Cardiac muscle cell (in vitro differentiated cells and primary cell): ENCODE measurements around the gene RFX1. TPM values are rescaled to one million over a fixed set of nuclear protein-coding genes. Genes with fewer than 3 reads are reported as not detected.

Source experiments
- DNase-seq, 2 donors: peaks; one replicate each; pipeline versions ENCODE4 v3.0.0 to v3.0.0-alpha.2; 2010 to 2017; ENCODE audit warnings: low read depth in 1 of 2, low spot score in 1 of 2
- H3K27ac ChIP-seq: fragments of 200-600 bp; sonication (generic); 2 replicates; pipeline ENCODE4 v1.5.1; 2016
- H3K27me3 ChIP-seq: fragments of 200-600 bp; sonication (generic); 2 replicates; pipeline ENCODE4 v1.6.0; 2016; ENCODE audit warnings: control low read depth
- H3K36me3 ChIP-seq: fragments of 200-600 bp; sonication (generic); 2 replicates; pipeline ENCODE4 v1.5.1; 2016; ENCODE audit warnings: control low read depth
- H3K4me1 ChIP-seq: fragments of 200-600 bp; sonication (generic); 2 replicates; pipeline ENCODE4 v1.8.1; 2017; ENCODE audit warnings: low read depth, mild to moderate bottlenecking, mixed run types
- H3K4me3 ChIP-seq: fragments of 200-600 bp; sonication (generic); 2 replicates; pipeline ENCODE4 v1.5.1; 2016; ENCODE audit warnings: mild to moderate bottlenecking
- H3K9me3 ChIP-seq: fragments of 200-600 bp; sonication (generic); 2 replicates; pipeline ENCODE4 v1.5.1; 2017; ENCODE audit warnings: low read depth, mild to moderate bottlenecking, control low read depth
- polyA plus RNA-seq: library from polyadenylated mRNA; unstranded; fragments of >200 nt; fragmentation: Nextera tagmentation; extraction: Ambion mirVana; gene quantifications from 2 replicates; pipeline ENCODE4 v1.2.1, GENCODE V29; 2016
- total RNA-seq: library from RNA; depleted of rRNA; stranded (reverse); fragments of >200 nt; gene quantifications from 2 replicates; pipeline ENCODE4 v1.2.3, GENCODE V29; 2016
- TF ChIP-seq, protein P1 (sequence below): IDR thresholded peaks from 2 replicates; pipeline ENCODE4 v1.5.1; 2012; ENCODE audit warnings: low read depth, mild to moderate bottlenecking, low read length

Gene RFX1
- total and polyA plus RNA-seq, 2 experiments from 2014 or later, result 3.3 to 8.9 TPM

DNA sequence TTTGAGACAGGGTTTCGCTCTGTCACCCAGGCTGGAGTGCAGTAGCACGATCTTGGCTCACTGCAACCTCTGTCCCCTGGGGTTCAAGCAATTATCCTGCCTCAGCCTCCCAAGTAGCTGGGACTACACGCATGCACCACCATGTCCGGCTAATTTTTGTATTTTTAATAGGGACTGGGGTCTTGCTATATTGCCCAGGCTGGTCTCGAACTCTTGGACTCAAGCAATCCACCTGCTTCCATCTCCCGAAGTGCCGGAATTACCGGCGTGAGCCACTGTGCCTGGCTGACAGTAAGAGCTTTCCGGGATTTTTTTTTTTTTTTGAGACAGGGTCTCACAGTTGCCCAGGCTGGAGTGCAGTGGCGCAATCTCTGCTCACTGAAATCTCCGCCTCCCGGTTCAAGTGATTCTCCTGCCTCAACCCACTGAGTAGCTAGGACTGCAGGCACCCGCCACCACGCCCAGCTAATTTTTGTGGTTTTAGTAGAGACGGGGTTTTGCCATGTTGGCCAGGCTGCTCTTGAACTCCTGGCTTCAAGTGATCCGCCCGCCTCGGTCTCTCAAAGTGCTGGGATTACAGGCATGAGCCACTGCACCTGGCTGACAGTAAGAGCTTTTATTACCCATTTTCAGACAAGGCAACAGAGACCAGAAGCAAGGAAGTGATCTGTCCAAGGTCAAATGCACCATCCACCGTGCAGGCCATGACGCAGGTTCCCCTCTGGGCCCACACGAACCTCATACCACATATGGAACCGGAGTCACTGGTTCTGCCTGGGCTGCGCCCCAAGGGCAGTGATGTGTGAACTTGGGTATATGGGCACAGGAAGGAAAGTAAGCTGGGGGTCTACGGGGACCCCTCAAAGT, 21.0 kb downstream of the RFX1 start:
- DNase-seq, result no peak
- peaks cover 13% of the 10 kb centered on the region for H3K4me1 ChIP-seq

DNA sequence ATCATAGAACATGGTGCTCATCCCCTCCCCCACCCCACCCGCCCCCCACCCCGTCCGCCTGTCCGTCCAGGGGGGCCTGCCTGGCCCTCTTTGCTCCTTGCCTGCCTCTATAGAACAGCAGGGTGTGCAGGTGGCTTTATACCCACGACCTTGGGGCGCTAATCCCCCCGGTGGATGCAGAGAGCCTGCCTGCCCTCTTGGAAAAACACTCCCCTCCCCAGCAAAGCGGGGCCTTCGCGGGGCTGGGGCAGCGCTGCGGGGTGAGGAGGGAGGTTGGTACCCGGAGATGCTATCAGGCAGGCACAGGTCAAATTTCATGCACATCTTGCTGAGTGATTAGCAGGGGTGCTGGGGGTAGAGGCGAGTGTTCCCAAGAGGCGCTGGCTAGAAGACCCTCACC, 21.9 kb downstream of the RFX1 start:
- Histone ChIP-seq H3K4me3 (no peak overlapping the region), H3K4me1 (peaks cover 18% of the 10 kb centered on the region), H3K27me3 (no peaks in the 10 kb centered on the region), H3K36me3 (no peaks in the 10 kb centered on the region), H3K9me3 (no peaks in the 10 kb centered on the region), H3K27ac (no peak overlapping the region)
- TF ChIP-seq, protein P1, sequence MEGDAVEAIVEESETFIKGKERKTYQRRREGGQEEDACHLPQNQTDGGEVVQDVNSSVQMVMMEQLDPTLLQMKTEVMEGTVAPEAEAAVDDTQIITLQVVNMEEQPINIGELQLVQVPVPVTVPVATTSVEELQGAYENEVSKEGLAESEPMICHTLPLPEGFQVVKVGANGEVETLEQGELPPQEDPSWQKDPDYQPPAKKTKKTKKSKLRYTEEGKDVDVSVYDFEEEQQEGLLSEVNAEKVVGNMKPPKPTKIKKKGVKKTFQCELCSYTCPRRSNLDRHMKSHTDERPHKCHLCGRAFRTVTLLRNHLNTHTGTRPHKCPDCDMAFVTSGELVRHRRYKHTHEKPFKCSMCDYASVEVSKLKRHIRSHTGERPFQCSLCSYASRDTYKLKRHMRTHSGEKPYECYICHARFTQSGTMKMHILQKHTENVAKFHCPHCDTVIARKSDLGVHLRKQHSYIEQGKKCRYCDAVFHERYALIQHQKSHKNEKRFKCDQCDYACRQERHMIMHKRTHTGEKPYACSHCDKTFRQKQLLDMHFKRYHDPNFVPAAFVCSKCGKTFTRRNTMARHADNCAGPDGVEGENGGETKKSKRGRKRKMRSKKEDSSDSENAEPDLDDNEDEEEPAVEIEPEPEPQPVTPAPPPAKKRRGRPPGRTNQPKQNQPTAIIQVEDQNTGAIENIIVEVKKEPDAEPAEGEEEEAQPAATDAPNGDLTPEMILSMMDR, result no peak
- DNase-seq, result no peak

More for the DNA sequence above, 21.0 kb downstream of the RFX1 start:
- no peaks in the 10 kb centered on the region for H3K9me3 ChIP-seq
- TF ChIP-seq, protein P1, result no peak
- no peak overlapping the region for H3K4me3 ChIP-seq
- H3K27ac ChIP-seq, result no peak overlapping the region
- no peaks in the 10 kb centered on the region for H3K27me3 ChIP-seq
- H3K36me3 ChIP-seq, result no peaks in the 10 kb centered on the region

DNA sequence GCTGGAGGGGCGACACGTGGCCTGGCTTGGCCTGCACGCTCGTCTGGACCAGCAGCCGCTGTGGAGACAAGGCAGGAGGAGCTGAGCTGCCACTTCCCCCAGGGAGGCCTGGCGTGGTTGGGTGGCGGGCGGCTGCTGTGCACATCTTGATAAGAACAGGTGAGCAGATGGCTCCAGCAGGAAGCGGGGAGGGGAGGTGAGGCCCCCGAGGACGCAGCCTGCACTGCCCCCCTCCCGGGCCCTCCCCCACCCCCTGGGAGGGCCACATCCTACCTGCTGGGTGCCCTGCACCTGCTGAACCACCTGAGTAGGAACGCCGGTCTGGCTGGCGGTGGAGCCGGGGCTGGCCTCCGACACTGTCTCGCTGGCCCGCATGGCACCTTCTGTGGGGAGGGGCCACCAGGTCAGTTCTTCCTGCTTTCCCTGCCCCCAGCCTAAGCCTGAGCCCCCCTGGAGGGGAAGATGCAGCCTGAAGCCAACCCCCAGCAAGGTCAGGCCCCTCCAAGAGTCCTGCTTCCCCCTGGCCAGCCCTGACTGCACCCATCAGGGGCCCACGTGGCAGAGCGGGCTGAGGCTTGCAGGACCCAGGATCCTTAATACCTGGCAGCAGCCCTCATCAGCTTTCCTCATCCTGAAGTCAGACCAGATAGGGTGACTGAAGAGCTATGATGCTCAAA, 22.8 kb downstream of the RFX1 start:
- DNase-seq, result no peak
- H3K9me3 ChIP-seq, result no peaks in the 10 kb centered on the region
- TF ChIP-seq, protein P1, result no peak
- H3K27me3 ChIP-seq, result no peaks in the 10 kb centered on the region
- H3K27ac ChIP-seq, result no peak overlapping the region
- H3K36me3 ChIP-seq, result no peaks in the 10 kb centered on the region
- H3K4me1 ChIP-seq, result peaks cover 20% of the 10 kb centered on the region
- no peak overlapping the region for H3K4me3 ChIP-seq

DNA sequence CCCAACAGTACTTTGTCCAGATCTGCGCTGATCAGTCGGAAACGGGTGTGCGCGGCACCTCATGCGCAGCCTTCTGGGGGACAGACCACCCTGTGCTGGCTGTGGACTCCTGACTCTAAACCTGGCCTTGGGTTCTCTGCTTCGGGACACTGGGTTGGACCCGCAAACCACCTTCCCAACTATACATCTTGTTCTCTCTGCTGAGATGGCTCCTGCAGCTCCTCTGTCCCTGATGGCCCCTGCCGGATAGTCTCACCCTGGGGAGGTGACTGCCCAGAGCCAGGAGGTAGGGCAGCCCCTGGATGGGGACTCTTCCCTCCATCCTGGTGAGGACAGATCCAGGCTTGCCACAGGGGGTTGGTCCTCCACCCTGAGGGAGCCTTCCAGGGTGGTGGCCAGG, 23.3 kb downstream of the RFX1 start:
- H3K4me3 ChIP-seq, result no peak overlapping the region
- TF ChIP-seq, protein P1, result no peak
- H3K4me1 ChIP-seq, result peaks cover 20% of the 10 kb centered on the region
- H3K36me3 ChIP-seq, result no peaks in the 10 kb centered on the region
- DNase-seq, result no peak
- no peaks in the 10 kb centered on the region for H3K9me3 ChIP-seq
- no peaks in the 10 kb centered on the region for H3K27me3 ChIP-seq
- H3K27ac ChIP-seq, result no peak overlapping the region

DNA sequence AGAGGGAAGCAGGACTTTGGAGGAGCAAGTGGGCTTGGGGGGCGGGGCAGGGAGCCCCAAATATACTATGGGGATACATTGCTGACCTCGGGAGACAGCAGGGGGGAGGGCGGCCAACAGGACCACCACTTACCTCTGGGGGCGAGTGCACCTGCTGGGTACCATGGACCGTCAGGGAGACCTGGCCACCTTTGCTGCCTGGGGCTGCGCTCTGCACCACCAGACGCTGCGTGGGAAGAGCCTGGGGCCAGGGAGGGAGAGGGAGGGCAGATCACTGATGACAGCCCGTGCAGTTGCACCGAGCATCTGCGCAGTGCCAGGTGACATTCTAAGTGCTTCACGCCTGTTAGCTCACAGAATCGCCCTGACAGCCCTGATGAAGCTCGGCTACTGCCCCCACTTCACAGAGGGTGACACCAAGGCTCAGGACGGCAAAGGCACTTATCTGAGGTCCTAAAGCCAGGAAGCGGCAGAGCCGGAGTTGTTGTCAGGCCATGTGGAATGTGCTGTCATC, 24.1 kb downstream of the RFX1 start:
- no peak for DNase-seq
- no peak overlapping the region for H3K27ac ChIP-seq
- H3K9me3 ChIP-seq, result no peaks in the 10 kb centered on the region
- TF ChIP-seq, protein P1, result no peak
- H3K36me3 ChIP-seq, result no peaks in the 10 kb centered on the region
- peaks cover 20% of the 10 kb centered on the region for H3K4me1 ChIP-seq
- no peaks in the 10 kb centered on the region for H3K27me3 ChIP-seq
- no peak overlapping the region for H3K4me3 ChIP-seq
